Loucy (cell line): Measurements from ENCODE around the gene ZNF74.

Experiments
- CTCF ChIP-seq: fragments of 200-600 bp; sonication (generic); conservative IDR thresholded peaks from 2 replicates; pipeline ENCODE4 v1.5.1; 2014; ENCODE audit warnings: mild to moderate bottlenecking, antibody characterized with exemption, low read length
- EZH2phosphoT487 ChIP-seq: fragments of 200-600 bp; IDR thresholded peaks from 2 replicates; pipeline ENCODE4 v1.6.1; 2018; ENCODE audit warnings: antibody characterized with exemption, mild to moderate bottlenecking, moderate library complexity, borderline replicate concordance

GRCh38 chr22:20430101-20430719, 36.3 kb downstream of the ZNF74 start:
- TF ChIP-seq CTCF = no peak
- no peak for TF ChIP-seq EZH2phosphoT487
